ENCODE results near the gene BNIP3.

BNIP3 gene

GRCh38 chr10:131996466-131997365 is 15.0 kb upstream of the BNIP3 start:
- TF ChIP-seq TCF4 (CRISPR knock-in tag; IDR thresholded peaks at IDR 0.05; ENCODE audit: borderline replicate concordance) (no peak), ZC3H10 (CRISPR knock-in tag; IDR thresholded peaks at IDR 0.05) (no peak), ZFP3 (CRISPR knock-in tag; IDR thresholded peaks at IDR 0.05) (no peak), TOX (CRISPR knock-in tag; IDR thresholded peaks at IDR 0.05; ENCODE audit: borderline replicate concordance) (no peak), PPARA (CRISPR knock-in tag; IDR thresholded peaks at IDR 0.05; ENCODE audit: borderline replicate concordance) (no peak), ZNF8 (CRISPR knock-in tag; IDR thresholded peaks at IDR 0.05) (no peak), TSHZ2 (CRISPR knock-in tag; IDR thresholded peaks at IDR 0.05) (no peak), CSRNP3 (CRISPR knock-in tag; IDR thresholded peaks at IDR 0.05) (no peak), ZNF565 (CRISPR knock-in tag; conservative IDR thresholded peaks at IDR 0.05; ENCODE audit: low read depth) (no peak), ZNF70 (CRISPR knock-in tag; IDR thresholded peaks at IDR 0.05) (no peak)
- ATAC-seq = no peak

- TF ChIP-seq ZNF70 (CRISPR knock-in tag; IDR thresholded peaks at IDR 0.05) = no peak
- no peak for TF ChIP-seq PPARA (CRISPR knock-in tag; IDR thresholded peaks at IDR 0.05; ENCODE audit: borderline replicate concordance)
- no peak for TF ChIP-seq CREB5 (CRISPR knock-in tag; IDR thresholded peaks at IDR 0.05; ENCODE audit: low read depth)
- TF ChIP-seq ZC3H10 (CRISPR knock-in tag; IDR thresholded peaks at IDR 0.05) = no peak
- TF ChIP-seq BACH2 (CRISPR knock-in tag; IDR thresholded peaks at IDR 0.05; ENCODE audit: borderline replicate concordance) = no peak
- TF ChIP-seq ZNF565 (CRISPR knock-in tag; conservative IDR thresholded peaks at IDR 0.05; ENCODE audit: low read depth) = no peak
- no peak for TF ChIP-seq SNAI2 (CRISPR knock-in tag; IDR thresholded peaks at IDR 0.05)
- TF ChIP-seq TOX (CRISPR knock-in tag; IDR thresholded peaks at IDR 0.05; ENCODE audit: borderline replicate concordance) = no peak
- no peak for TF ChIP-seq CSRNP3 (CRISPR knock-in tag; IDR thresholded peaks at IDR 0.05)
- no peak for TF ChIP-seq ESRRG (CRISPR knock-in tag; IDR thresholded peaks at IDR 0.05)
- no peak for TF ChIP-seq PATZ1 (CRISPR knock-in tag; IDR thresholded peaks at IDR 0.05; ENCODE audit: borderline replicate concordance)
- TF ChIP-seq OSR1 (CRISPR knock-in tag; IDR thresholded peaks at IDR 0.05) = no peak
Measured at GRCh38 chr10:131994435-131994834, 12.7 kb upstream of the BNIP3 start.

GRCh38 chr10:131993275-131993674 is 11.6 kb upstream of the BNIP3 start:
- TF ChIP-seq ISL1 (CRISPR knock-in tag; IDR thresholded peaks at IDR 0.05) (no peak), ZFP3 (CRISPR knock-in tag; IDR thresholded peaks at IDR 0.05) (no peak), CSDC2 (CRISPR knock-in tag; IDR thresholded peaks at IDR 0.05) (no peak), SNAI2 (CRISPR knock-in tag; IDR thresholded peaks at IDR 0.05) (no peak), TSHZ2 (CRISPR knock-in tag; IDR thresholded peaks at IDR 0.05) (no peak), CREB5 (CRISPR knock-in tag; IDR thresholded peaks at IDR 0.05; ENCODE audit: low read depth) (no peak), ZNF8 (CRISPR knock-in tag; IDR thresholded peaks at IDR 0.05) (no peak), ESRRG (CRISPR knock-in tag; IDR thresholded peaks at IDR 0.05) (no peak), ZNF70 (CRISPR knock-in tag; IDR thresholded peaks at IDR 0.05) (no peak), ARNTL (CRISPR knock-in tag; IDR thresholded peaks at IDR 0.05; ENCODE audit: borderline replicate concordance, low read depth) (no peak), RARB (CRISPR knock-in tag; IDR thresholded peaks at IDR 0.05) (no peak), OSR1 (CRISPR knock-in tag; IDR thresholded peaks at IDR 0.05) (no peak), ZC3H10 (CRISPR knock-in tag; IDR thresholded peaks at IDR 0.05) (no peak), ZNF565 (CRISPR knock-in tag; conservative IDR thresholded peaks at IDR 0.05; ENCODE audit: low read depth) (no peak)
- ATAC-seq = no peak

More at GRCh38 chr10:131994435-131994834, 12.7 kb upstream of the BNIP3 start:
- no peak for ATAC-seq

Data from SK-N-SH treated with all-trans-retinoic acid at 6 μM for 48 hours (cell line).